ENCODE measurements around the gene CAND2. TPM values are rescaled to one million over a fixed set of nuclear protein-coding genes. Genes with fewer than 3 reads are reported as not detected.

CAND2 gene
- total and polyA plus RNA-seq, 10 of the 15 experiments (the other 5 are each of a cell fraction or from before 2014, with no cell fraction given), result 0.03 to 1.9 (median 0.52) TPM

GRCh38 chr3:12791430-12791829, 5.0 kb upstream of the CAND2 start:
- Histone ChIP-seq H3K27me3 (replicated peaks in 1 of 2; ENCODE audit: control insufficient read depth in 2 of 2, insufficient read depth in 2 of 2, low read length in 1 of 2) (peaks cover 2 to 3% of the 10 kb centered on the region in 2 experiments), H4K20me1 (ENCODE audit: control insufficient read depth, insufficient read depth) (no peaks in the 10 kb centered on the region), H3K9ac (ENCODE audit: control insufficient read depth, insufficient read depth, low read length) (no peak overlapping the region), H3K4me2 (ENCODE audit: control insufficient read depth, insufficient read depth) (no peak overlapping the region), H3K4me1 (ENCODE audit: control insufficient read depth, insufficient read depth, low read length) (no peaks in the 10 kb centered on the region), H3K36me3 (ENCODE audit: control insufficient read depth in 2 of 2, insufficient read depth in 2 of 2, low read length in 1 of 2) (no peaks in the 10 kb centered on the region), H3K27ac (ENCODE audit: control insufficient read depth, insufficient read depth) (no peak overlapping the region), H3K79me2 (ENCODE audit: control insufficient read depth, insufficient read depth, low read length) (no peaks in the 10 kb centered on the region), H3K9me3 (replicated peaks; ENCODE audit: control insufficient read depth, insufficient read depth, low read length) (no peaks in the 10 kb centered on the region), H3K4me3 (no peak overlapping the region), H2AFZ (ENCODE audit: control insufficient read depth, low read depth, low read length) (no peak overlapping the region)
- intact Hi-C loops (cut with micrococcal nuclease; ENCODE audit: unreplicated experiment), result no loop called here
- ChIA-PET RAD21 (ENCODE audit: unreplicated experiment) (no interaction called here), SMC1A (ENCODE audit: uncharacterized antibody, unreplicated experiment) (interaction anchor here (1.0 kb wide), 1 partner anchor 82 kb away, joined by 3 read pairs; no protein-coding TSS in a partner anchor), POLR2A (no interaction called here), CTCF (interaction anchor here (0.7 kb wide), 1 partner anchor 11 kb away, joined by 3 read pairs; no protein-coding TSS in a partner anchor)
- in situ Hi-C loops (cut with MboI), result no loop called here
- TF ChIP-seq STAT1 (conservative IDR thresholded peaks at IDR 0.05), result no peak
- TF ChIP-seq ZBTB11 (CRISPR knock-in tag; IDR thresholded peaks at IDR 0.05), result no peak
- BruUV-seq (replicated peaks), result no TSS peak
- FAIRE-seq (no peak), DNase-seq (ENCODE audit: low read depth, low spot score) (no peak), ATAC-seq (no peak)
- 55% methylated on average over 1 of the region's 1 CpG for WGBS (ENCODE audit: insufficient coverage, insufficient replicate concordance, low lambda C conversion rate, missing lambda C conversion rate)

DNA sequence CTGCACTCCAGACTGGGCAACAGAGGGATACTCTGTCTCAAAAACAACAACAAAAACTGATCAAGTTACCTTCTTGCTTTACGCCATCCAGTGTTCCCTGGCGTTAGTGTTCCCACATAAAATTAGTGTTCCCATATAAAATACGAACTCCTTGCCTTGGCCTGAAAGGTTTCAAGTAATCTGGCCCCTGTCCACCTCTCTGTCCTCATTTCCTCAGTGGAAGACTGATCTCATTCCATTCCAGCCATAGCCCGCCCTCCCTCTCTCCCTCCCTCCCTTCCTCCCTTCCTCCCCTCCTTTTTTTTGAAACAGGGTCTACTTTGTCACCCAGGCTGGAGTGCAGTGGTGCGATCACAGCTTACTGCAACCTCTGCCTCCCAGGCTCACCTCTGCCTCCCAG, 2.8 kb upstream of the CAND2 start:
- POLR2A ChIA-PET, result no interaction called here
- no peaks in the 10 kb centered on the region for H3K36me3 ChIP-seq (ENCODE audit: control insufficient read depth in 2 of 2, insufficient read depth in 2 of 2, low read length in 1 of 2)
- 56% methylated on average over 3 of the region's 5 CpGs for WGBS (ENCODE audit: insufficient coverage, insufficient replicate concordance, low lambda C conversion rate, missing lambda C conversion rate)
- no peak for TF ChIP-seq SMAD1 (IDR thresholded peaks at IDR 0.05; ENCODE audit: low read depth, partially characterized antibody)
- no peak for TF ChIP-seq JUNB (IDR thresholded peaks at IDR 0.05)
- TF ChIP-seq MYB (IDR thresholded peaks at IDR 0.05; ENCODE audit: borderline replicate concordance, low read depth, low read length), result no peak
- TF ChIP-seq BACH1 (IDR thresholded peaks at IDR 0.05; ENCODE audit: borderline replicate concordance), result no peak
- TF ChIP-seq PAX5 (IDR thresholded peaks at IDR 0.05; ENCODE audit: borderline replicate concordance, low read depth, low read length), result no peak
- TF ChIP-seq EZH2 (IDR thresholded peaks at IDR 0.05; ENCODE audit: borderline replicate concordance, control insufficient read depth, low read depth, low read length), result no peak
- TF ChIP-seq RELB (IDR thresholded peaks at IDR 0.05; ENCODE audit: low read depth), result no peak
- no peak for TF ChIP-seq MXI1 (IDR thresholded peaks at IDR 0.05; ENCODE audit: low read depth, low read length)
- TF ChIP-seq, protein P1, sequence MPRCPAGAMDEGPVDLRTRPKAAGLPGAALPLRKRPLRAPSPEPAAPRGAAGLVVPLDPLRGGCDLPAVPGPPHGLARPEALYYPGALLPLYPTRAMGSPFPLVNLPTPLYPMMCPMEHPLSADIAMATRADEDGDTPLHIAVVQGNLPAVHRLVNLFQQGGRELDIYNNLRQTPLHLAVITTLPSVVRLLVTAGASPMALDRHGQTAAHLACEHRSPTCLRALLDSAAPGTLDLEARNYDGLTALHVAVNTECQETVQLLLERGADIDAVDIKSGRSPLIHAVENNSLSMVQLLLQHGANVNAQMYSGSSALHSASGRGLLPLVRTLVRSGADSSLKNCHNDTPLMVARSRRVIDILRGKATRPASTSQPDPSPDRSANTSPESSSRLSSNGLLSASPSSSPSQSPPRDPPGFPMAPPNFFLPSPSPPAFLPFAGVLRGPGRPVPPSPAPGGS (IDR thresholded peaks at IDR 0.05; ENCODE audit: borderline replicate concordance, insufficient read depth, low read depth, low read length, poor library complexity, severe bottlenecking), result no peak

More for the DNA sequence above, 2.8 kb upstream of the CAND2 start:
- no peak overlapping the region for H3K4me2 ChIP-seq (ENCODE audit: control insufficient read depth, insufficient read depth)
- H3K4me1 ChIP-seq (ENCODE audit: control insufficient read depth, insufficient read depth, low read length), result no peaks in the 10 kb centered on the region
- SMC1A ChIA-PET (ENCODE audit: uncharacterized antibody, unreplicated experiment), result no interaction called here
- FAIRE-seq (no peak), DNase-seq (ENCODE audit: low read depth, low spot score) (no peak), ATAC-seq (no peak)
- intact Hi-C loops (cut with micrococcal nuclease; ENCODE audit: unreplicated experiment), result no loop called here
- RAD21 ChIA-PET (ENCODE audit: unreplicated experiment), result no interaction called here
- no peak overlapping the region for H2AFZ ChIP-seq (ENCODE audit: control insufficient read depth, low read depth, low read length)
- H3K9ac ChIP-seq (ENCODE audit: control insufficient read depth, insufficient read depth, low read length), result no peak overlapping the region
- BruUV-seq (replicated peaks), result no TSS peak
- H3K9me3 ChIP-seq (replicated peaks; ENCODE audit: control insufficient read depth, insufficient read depth, low read length), result no peaks in the 10 kb centered on the region
- no peak overlapping the region for H3K4me3 ChIP-seq
- CTCF ChIA-PET, result interaction anchor here (0.6 kb wide), 1 partner anchor 9 kb away, joined by 5 read pairs; no protein-coding TSS in a partner anchor
- no peak overlapping the region for H3K27ac ChIP-seq (ENCODE audit: control insufficient read depth, insufficient read depth)
- no peaks in the 10 kb centered on the region for H3K79me2 ChIP-seq (ENCODE audit: control insufficient read depth, insufficient read depth, low read length)
- in situ Hi-C loops (cut with MboI), result no loop called here
- no peaks in the 10 kb centered on the region for H4K20me1 ChIP-seq (ENCODE audit: control insufficient read depth, insufficient read depth)
- peaks cover 2 to 6% of the 10 kb centered on the region in 2 experiments for H3K27me3 ChIP-seq (replicated peaks in 1 of 2; ENCODE audit: control insufficient read depth in 2 of 2, insufficient read depth in 2 of 2, low read length in 1 of 2)

All from GM12878 (cell line).